AG09319 (cell line): Measurements from ENCODE around the gene CD6.

ENCODE experiments used
- DNase-seq: peaks from one replicate; pipeline ENCODE4 v3.0.0-alpha.2; 2010; ENCODE audit warnings: low read depth; ENCODE audit errors: extremely low read depth
- TF ChIP-seq, protein P1 (sequence below): IDR thresholded peaks from 2 replicates; pipeline ENCODE4 v1.5.1; 2011; ENCODE audit warnings: low read depth, mild to moderate bottlenecking, inconsistent platforms, low read length, moderate library complexity

The CD6 gene

DNA sequence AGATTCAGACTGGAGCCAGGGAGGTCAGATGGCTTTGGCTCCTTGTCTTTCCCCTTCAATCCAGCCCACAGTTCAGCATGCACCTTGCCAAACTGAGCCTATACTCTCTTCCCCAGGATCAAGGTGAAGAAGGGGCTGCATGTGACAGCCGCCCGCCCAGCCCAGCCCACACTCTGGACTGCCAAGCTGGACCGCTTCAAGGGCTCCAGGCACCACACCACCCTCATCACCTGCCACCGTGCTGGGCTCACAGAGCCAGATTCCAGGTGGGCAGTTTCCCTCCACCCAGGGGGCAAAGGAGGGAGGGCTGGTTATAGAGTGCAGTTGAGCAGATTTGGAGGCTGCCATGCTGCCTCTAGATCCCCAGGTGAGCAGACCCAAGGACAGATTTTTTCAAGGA, 41.1 kb upstream of the CD6 start:
- DNase-seq, result no peak
- TF ChIP-seq, protein P1, sequence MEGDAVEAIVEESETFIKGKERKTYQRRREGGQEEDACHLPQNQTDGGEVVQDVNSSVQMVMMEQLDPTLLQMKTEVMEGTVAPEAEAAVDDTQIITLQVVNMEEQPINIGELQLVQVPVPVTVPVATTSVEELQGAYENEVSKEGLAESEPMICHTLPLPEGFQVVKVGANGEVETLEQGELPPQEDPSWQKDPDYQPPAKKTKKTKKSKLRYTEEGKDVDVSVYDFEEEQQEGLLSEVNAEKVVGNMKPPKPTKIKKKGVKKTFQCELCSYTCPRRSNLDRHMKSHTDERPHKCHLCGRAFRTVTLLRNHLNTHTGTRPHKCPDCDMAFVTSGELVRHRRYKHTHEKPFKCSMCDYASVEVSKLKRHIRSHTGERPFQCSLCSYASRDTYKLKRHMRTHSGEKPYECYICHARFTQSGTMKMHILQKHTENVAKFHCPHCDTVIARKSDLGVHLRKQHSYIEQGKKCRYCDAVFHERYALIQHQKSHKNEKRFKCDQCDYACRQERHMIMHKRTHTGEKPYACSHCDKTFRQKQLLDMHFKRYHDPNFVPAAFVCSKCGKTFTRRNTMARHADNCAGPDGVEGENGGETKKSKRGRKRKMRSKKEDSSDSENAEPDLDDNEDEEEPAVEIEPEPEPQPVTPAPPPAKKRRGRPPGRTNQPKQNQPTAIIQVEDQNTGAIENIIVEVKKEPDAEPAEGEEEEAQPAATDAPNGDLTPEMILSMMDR, result no peak

DNA sequence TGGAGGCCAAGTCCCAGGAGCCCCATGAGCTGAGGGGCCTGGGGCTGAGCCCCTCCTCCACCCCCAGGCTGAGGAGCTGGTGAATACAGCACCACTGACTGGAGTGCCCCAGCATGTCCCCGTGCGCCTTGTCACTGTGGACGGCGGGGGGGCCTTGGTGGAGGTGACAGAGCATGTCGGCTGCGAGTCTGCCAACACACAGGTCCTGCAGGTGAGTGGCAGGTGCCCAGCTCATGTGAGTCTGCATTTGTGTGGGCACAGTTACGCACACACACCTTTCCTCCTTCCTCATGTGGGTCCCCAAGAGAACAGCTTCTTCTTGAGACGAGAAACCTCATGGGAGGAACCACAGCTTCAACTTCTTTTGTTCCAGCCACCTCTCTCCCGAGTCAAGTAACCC, 39.6 kb upstream of the CD6 start:
- DNase-seq, result no peak
- TF ChIP-seq, protein P1, result no peak

DNA sequence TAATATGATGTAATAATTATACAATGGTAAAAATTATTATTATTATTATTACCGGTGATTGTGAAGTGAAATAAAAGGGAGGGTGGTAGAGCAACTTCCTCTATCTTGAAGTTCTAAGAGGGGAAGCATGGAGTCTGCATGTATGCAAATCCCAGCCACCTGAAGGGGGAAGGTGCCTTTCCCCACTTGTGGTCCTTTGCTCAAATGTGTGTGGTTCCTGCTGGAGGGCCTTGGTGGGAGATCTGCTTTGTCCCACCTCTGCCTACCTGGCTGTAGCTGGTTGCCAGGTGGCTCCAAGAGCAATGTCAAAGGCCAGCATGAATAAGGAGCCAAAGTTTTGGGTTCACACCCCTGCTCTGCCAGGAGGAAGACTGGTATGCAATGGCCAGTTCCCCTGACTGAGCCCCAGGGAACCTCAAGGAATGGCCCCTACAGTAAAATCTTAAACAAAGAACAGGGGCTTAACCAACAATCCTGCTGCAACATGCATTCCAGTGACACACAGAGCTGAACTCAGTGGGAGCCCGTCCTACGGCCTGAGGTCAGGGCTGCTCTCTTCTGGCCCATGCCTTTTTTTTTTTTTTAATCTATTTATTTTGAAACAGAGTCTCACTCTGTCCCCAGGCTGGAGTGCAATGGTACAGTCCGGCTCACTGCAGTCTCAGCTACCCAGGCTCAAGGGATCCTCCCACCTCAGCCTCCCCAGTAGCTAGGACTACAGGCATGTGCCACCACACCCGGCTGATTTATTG, 38.7 kb upstream of the CD6 start:
- no peak for DNase-seq
- TF ChIP-seq, protein P1, result no peak

DNA sequence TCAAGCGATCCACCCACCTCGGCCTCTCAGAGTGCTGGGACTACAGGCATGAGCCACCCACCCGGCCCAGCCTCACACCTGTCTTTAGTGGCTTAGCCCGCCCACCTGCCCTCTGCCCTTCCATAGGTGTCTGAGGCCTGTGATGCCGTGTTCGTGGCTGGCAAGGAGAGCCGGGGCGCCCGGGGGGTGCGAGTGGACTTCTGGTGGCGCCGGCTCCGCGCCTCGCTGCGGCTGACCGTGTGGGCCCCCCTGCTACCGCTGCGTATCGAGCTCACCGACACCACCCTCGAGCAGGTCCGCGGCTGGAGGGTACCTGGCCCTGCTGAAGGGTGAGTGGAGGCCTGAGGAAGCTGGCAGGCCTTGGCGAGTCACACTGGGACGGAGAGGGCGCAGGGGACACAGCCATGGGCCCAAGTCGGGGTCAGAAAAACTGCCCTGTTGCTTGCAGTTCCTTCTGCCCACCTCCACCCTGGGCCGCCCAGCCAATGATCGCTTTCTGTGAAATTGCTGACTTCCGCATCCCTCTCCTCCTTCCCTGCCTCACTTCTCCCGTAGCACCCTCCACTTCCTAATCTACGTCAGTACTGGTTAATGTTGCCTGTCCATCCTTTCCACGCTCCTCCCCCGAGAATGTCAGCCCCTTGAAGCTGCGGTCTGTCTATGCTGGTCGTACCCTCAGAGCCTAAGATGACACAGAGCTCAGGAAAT, 37.9 kb upstream of the CD6 start:
- DNase-seq, result no peak
- TF ChIP-seq, protein P1, result no peak

GRCh38 chr11:60934124-60934789, 37.2 kb upstream of the CD6 start:
- no peak for DNase-seq
- TF ChIP-seq, protein P1, result no peak

DNA sequence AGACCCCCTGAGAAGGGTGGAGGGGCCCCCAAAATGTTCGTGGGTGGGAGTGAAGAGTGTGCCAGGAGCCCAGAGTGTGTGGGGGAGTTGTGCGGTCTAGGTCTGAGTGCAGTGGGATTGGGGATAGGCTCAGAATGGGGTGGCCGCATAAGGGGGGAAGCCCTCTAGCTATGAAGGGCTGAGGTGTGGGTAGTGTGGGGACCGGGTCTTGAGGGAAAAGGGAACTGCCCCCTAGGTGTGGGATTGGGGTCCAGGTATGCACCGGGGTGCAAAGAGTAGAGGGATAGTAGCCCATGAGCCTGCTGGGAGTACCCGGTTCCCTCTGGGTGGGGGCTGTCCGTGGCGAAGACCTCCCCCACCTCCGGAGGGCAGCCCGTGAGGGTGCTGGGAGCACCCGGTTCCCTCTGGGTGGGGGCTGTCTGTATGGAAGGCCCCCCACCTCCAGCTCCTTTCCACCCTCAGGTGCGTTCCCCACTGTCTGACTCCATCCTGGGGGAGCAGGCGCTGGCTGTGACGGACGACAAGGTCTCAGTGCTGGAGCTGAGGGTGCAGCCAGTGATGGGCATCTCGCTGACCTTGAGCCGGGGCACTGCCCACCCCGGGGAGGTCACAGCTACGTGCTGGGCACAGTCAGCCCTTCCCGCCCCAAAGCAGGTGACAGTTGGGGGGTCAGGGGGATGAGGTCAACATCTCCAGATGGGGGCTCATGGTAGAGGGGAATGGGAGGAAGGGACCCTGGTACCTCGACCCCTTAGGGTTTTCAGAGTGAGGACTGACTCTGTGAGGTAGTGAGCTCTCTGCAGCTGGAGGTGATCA, 36.5 kb upstream of the CD6 start:
- TF ChIP-seq, protein P1, result no peak
- DNase-seq, result no peak
